ENCODE data around the gene TSG101.
A peak's percentile ranks its signal among the peaks of the same experiment; 100 is the strongest.

Gene TSG101

DNA sequence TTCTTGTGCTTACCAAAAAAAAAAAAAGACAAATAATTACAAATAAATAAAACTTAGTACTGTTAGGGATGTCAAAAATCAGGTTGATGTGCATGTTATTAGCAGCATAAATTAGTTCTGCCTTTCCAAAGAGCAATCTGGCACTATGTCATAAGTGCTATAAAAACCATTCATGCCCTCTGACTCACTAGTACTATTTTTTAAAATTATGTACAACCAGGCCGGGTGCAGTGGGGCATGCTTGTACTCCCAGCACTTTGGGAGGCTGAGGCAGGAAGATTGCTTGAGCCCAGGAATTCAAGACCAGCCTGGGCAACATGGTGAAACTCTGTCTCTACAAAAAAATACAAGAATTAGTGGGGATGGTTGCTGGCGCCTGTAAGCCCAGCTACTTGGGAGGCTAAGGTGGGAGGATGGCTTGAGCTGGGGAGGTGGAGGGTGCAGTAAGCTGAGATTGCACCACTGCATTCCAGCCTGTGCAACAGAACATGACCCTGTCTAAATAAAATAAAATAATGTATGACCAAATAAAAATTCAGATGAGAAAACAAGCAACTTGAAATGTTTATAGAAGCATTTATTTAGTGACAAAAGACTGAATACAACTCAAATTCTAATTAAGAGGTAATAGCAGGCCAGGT, 36.5 kb upstream of the TSG101 start:
- H3K27ac Mint-ChIP-seq = no peak overlapping the region
- H3K4me1 Mint-ChIP-seq = no peaks in the 10 kb centered on the region
- H3K4me3 Mint-ChIP-seq = no peak overlapping the region
- H3K36me3 Mint-ChIP-seq (ENCODE audit: low read depth) = peaks cover 17% of the 10 kb centered on the region
- no peaks in the 10 kb centered on the region for H3K27me3 Mint-ChIP-seq (ENCODE audit: low read depth)
- no peaks in the 10 kb centered on the region for H3K9me3 Mint-ChIP-seq
- no peak for TF ChIP-seq CTCF (IDR thresholded peaks at IDR 0.05; ENCODE audit: unreplicated experiment in 3 of 3)

GRCh38 chr11:18548001-18548400, 21.3 kb upstream of the TSG101 start:
- H3K9me3 Mint-ChIP-seq = no peaks in the 10 kb centered on the region
- H3K36me3 Mint-ChIP-seq (ENCODE audit: low read depth) = peaks cover 20% of the 10 kb centered on the region
- no peak for TF ChIP-seq CTCF (IDR thresholded peaks at IDR 0.05; ENCODE audit: unreplicated experiment in 3 of 3)
- no peak overlapping the region for H3K4me3 Mint-ChIP-seq
- no peaks in the 10 kb centered on the region for H3K4me1 Mint-ChIP-seq
- no peak overlapping the region for H3K27ac Mint-ChIP-seq
- H3K27me3 Mint-ChIP-seq (ENCODE audit: low read depth) = no peaks in the 10 kb centered on the region

GRCh38 chr11:18540207-18541009, 13.7 kb upstream of the TSG101 start:
- Mint-ChIP-seq H3K4me1 (no peaks in the 10 kb centered on the region), H3K4me3 (no peak overlapping the region), H3K27me3 (ENCODE audit: low read depth) (no peaks in the 10 kb centered on the region), H3K36me3 (ENCODE audit: low read depth) (peaks cover 4% of the 10 kb centered on the region), H3K9me3 (no peaks in the 10 kb centered on the region), H3K27ac (no peak overlapping the region)
- TF ChIP-seq CTCF (IDR thresholded peaks at IDR 0.05; ENCODE audit: unreplicated experiment in 3 of 3) = peak; percentile 46 to 50 (median 47)

GRCh38 chr11:18536209-18536608, 9.5 kb upstream of the TSG101 start:
- Mint-ChIP-seq H3K4me3 (no peak overlapping the region), H3K36me3 (ENCODE audit: low read depth) (peaks cover 2% of the 10 kb centered on the region), H3K9me3 (no peaks in the 10 kb centered on the region), H3K27me3 (ENCODE audit: low read depth) (no peaks in the 10 kb centered on the region), H3K27ac (no peak overlapping the region), H3K4me1 (no peaks in the 10 kb centered on the region)
- TF ChIP-seq CTCF (IDR thresholded peaks at IDR 0.05; ENCODE audit: unreplicated experiment in 3 of 3) = no peak

DNA sequence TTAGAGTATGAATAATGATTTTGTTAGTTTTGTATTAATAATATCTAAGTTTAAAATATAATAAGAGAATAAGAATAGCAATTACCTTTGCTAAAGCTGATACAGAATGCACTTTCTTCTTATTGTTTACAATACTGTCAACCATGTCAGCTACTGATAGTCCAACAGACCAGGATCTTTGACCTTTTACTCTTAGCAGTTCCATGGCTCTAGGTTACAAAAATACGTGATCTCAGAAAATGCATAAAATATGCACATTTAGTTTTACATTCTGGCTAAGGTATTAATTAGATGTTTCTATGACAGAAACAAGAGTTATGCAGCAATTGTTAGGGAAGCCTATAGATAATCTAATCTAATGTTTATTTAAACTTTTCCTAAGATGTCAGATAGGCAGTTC, 7.5 kb upstream of the TSG101 start:
- Mint-ChIP-seq H3K36me3 (ENCODE audit: low read depth) (peaks cover 4% of the 10 kb centered on the region), H3K4me1 (no peaks in the 10 kb centered on the region), H3K27ac (no peak overlapping the region), H3K27me3 (ENCODE audit: low read depth) (no peaks in the 10 kb centered on the region), H3K9me3 (no peaks in the 10 kb centered on the region), H3K4me3 (no peak overlapping the region)
- TF ChIP-seq CTCF (IDR thresholded peaks at IDR 0.05; ENCODE audit: unreplicated experiment in 3 of 3) = no peak

DNA sequence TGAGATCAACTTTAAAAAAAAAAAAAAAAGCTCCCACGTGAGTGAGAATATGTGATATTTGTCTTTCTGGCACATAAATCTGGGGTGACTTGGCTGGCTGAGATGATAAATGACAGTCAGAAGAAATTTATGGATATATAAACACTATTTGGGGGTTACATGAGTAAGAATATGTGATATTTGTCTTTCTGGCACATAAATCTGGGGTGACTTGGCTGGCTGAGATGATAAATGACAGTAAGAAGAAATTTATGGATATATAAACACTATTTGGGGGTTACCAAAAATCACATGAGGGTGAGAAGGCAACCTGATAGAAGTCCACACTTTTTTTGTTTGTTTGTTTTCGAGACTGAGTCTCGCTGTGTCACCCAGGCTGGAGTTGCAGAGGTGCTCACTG, 6.6 kb upstream of the TSG101 start:
- H3K27me3 Mint-ChIP-seq (ENCODE audit: low read depth) = no peaks in the 10 kb centered on the region
- H3K4me1 Mint-ChIP-seq = no peaks in the 10 kb centered on the region
- no peak overlapping the region for H3K27ac Mint-ChIP-seq
- TF ChIP-seq CTCF (IDR thresholded peaks at IDR 0.05; ENCODE audit: unreplicated experiment in 3 of 3) = no peak
- no peaks in the 10 kb centered on the region for H3K9me3 Mint-ChIP-seq
- no peak overlapping the region for H3K4me3 Mint-ChIP-seq
- peaks cover 4% of the 10 kb centered on the region for H3K36me3 Mint-ChIP-seq (ENCODE audit: low read depth)
